Spleen (tissue), 7 donors: ENCODE results near the gene SOST.

Experiments
- POLR2A ChIP-seq, 3 donors: fragments of 450-650 bp; IDR thresholded peaks; one replicate each; pipeline ENCODE4 v1.5.1; 2017; ENCODE audit warnings: antibody characterized with exemption in 3 of 3, mild to moderate bottlenecking in 1 of 3
- POLR2AphosphoS5 ChIP-seq, 3 donors: sonication (generic); formaldehyde crosslinking; IDR thresholded peaks; one replicate each; pipeline ENCODE4 v1.5.1; 2017; ENCODE audit warnings: antibody characterized with exemption in 3 of 3
- TF ChIP-seq, protein P1 (sequence below), 11 experiments: fragments of 200-600 bp in 7 of 11; fragments of 450-650 bp in 4 of 11; sonication (generic) in 4 of 11; IDR thresholded peaks in 8 of 11; conservative IDR thresholded peaks in 3 of 11; 1 replicate in 7 of 11; 2 replicates in 4 of 11; pipeline versions ENCODE4 v1.4.0 to v1.8.0; 2016 to 2021; ENCODE audit warnings: antibody characterized with exemption in 11 of 11, inconsistent platforms in 4 of 11, mild to moderate bottlenecking in 1 of 11
- donor health status: DM: no; HTN: no; CAD: no; lungs with moderate emphysema.
- donor health status: DM: no; HTN: no; CAD: no.
- donor health status: DM: no; HTN: no; CAD: no.

DNA sequence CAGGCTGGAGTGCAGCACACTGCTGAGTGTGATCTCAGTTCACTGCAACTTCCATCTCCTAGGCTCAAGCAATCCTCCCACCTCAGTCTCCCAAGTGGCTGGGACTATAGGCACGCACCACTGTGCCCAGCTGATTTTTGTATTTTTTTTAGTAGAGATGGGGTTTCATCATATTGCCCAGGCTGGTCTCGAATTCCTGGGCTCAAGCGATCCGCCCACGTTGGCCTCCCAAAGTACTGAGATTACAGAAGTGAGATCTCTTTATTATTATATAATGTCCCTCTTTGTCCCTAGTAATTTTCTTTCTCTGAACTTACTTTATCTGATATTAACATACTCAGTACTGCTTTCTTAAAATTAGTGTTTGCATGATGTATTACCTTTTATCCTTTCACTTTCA is 29.9 kb upstream of the SOST start:
- TF ChIP-seq, protein P1, sequence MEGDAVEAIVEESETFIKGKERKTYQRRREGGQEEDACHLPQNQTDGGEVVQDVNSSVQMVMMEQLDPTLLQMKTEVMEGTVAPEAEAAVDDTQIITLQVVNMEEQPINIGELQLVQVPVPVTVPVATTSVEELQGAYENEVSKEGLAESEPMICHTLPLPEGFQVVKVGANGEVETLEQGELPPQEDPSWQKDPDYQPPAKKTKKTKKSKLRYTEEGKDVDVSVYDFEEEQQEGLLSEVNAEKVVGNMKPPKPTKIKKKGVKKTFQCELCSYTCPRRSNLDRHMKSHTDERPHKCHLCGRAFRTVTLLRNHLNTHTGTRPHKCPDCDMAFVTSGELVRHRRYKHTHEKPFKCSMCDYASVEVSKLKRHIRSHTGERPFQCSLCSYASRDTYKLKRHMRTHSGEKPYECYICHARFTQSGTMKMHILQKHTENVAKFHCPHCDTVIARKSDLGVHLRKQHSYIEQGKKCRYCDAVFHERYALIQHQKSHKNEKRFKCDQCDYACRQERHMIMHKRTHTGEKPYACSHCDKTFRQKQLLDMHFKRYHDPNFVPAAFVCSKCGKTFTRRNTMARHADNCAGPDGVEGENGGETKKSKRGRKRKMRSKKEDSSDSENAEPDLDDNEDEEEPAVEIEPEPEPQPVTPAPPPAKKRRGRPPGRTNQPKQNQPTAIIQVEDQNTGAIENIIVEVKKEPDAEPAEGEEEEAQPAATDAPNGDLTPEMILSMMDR (IDR thresholded peaks at IDR 0.05 in 8 of 11, conservative IDR thresholded peaks at IDR 0.05 in 3 of 11): no peak
- TF ChIP-seq POLR2A (IDR thresholded peaks at IDR 0.05): no peak
- no peak for TF ChIP-seq POLR2AphosphoS5 (IDR thresholded peaks at IDR 0.05)
